HL-60 (cell line): ENCODE measurements around the gene ITGAE.

ENCODE experiments used
- DNase-seq, 2 experiments: peaks; one replicate each; pipeline ENCODE4 v3.0.0-alpha.2; 2010 to 2020; ENCODE audit warnings: low read depth in 1 of 2, low spot score in 1 of 2
- H3K27ac ChIP-seq: fragments of 250-450 bp; sonication (Bioruptor Pico); replicated peaks from 2 replicates; pipeline ENCODE4 v1.5.1; 2020; ENCODE audit warnings: mild to moderate bottlenecking, moderate library complexity
- H3K27me3 ChIP-seq: fragments of 250-450 bp; sonication (Bioruptor Pico); 2 replicates; pipeline ENCODE4 v1.5.1; 2021; ENCODE audit warnings: mild to moderate bottlenecking, moderate library complexity; ENCODE audit not compliant: insufficient read depth, poor library complexity, severe bottlenecking
- H3K4me3 ChIP-seq: replicated peaks from 2 replicates; pipeline ENCODE4 v1.5.1; 2011; ENCODE audit warnings: mild to moderate bottlenecking, control low read depth, low read length; ENCODE audit not compliant: insufficient read depth
- CTCF ChIP-seq: IDR thresholded peaks from one replicate; pipeline ENCODE4 v1.5.1; 2011; ENCODE audit warnings: low read length, control low read depth, inconsistent platforms; ENCODE audit not compliant: insufficient read depth
- GABPA ChIP-seq: IDR thresholded peaks from 2 replicates; pipeline ENCODE4 v1.6.1; 2012; ENCODE audit warnings: low read depth
- POLR2AphosphoS5 ChIP-seq: IDR thresholded peaks from 2 replicates; pipeline ENCODE4 v1.6.1; 2012; ENCODE audit warnings: low read depth
- REST ChIP-seq: IDR thresholded peaks from 2 replicates; pipeline ENCODE4 v1.6.1; 2012; ENCODE audit warnings: low read depth; ENCODE audit not compliant: insufficient replicate concordance
- SPI1 ChIP-seq: IDR thresholded peaks from 2 replicates; pipeline ENCODE4 v1.6.1; 2012; ENCODE audit warnings: low read depth, mild to moderate bottlenecking, borderline replicate concordance

ITGAE gene

GRCh38 chr17:3762922-3763776 lies 37.8 kb downstream of the ITGAE start:
- no peak for DNase-seq
- TF ChIP-seq GABPA: no peak
- no peak for TF ChIP-seq REST
- no peak for TF ChIP-seq POLR2AphosphoS5
- no peak for TF ChIP-seq SPI1
- no peak for TF ChIP-seq CTCF
- Histone ChIP-seq H3K27me3 (no peaks in the 10 kb centered on the region), H3K4me3 (no peak overlapping the region), H3K27ac (no peak overlapping the region)

GRCh38 chr17:3761918-3762380 lies 39.0 kb downstream of the ITGAE start:
- no peak for TF ChIP-seq GABPA
- TF ChIP-seq REST: no peak
- no peak for TF ChIP-seq SPI1
- TF ChIP-seq CTCF: no peak
- no peak for TF ChIP-seq POLR2AphosphoS5
- H3K27me3 ChIP-seq: no peaks in the 10 kb centered on the region
- H3K4me3 ChIP-seq: no peak overlapping the region
- H3K27ac ChIP-seq: no peak overlapping the region
- no peak for DNase-seq

GRCh38 chr17:3761036-3761917 lies 39.7 kb downstream of the ITGAE start:
- H3K4me3 ChIP-seq: no peak overlapping the region
- DNase-seq: no peak
- no peaks in the 10 kb centered on the region for H3K27me3 ChIP-seq
- no peak for TF ChIP-seq GABPA
- TF ChIP-seq POLR2AphosphoS5: no peak
- no peak for TF ChIP-seq REST
- no peak for TF ChIP-seq CTCF
- no peak overlapping the region for H3K27ac ChIP-seq
